ENCODE results near the gene SEZ6.

- TF ChIP-seq EP300 (IDR thresholded peaks at IDR 0.05) (no peak), POLR2A (IDR thresholded peaks at IDR 0.05) (no peak), POLR2AphosphoS5 (IDR thresholded peaks at IDR 0.05) (no peak)
Measured at GRCh38 chr17:29005936-29006511, at the start of gene SEZ6.

Measured in stomach (tissue), 4 donors.